ENCODE data around the gene WDR82.

GRCh38 chr3:52321481-52321880 lies 43.0 kb upstream of the WDR82 start:
- no peak for TF ChIP-seq CTCF (IDR thresholded peaks at IDR 0.05; ENCODE audit: low read depth, low read length)
- no peak for TF ChIP-seq EZH2phosphoT487 (IDR thresholded peaks at IDR 0.05; ENCODE audit: low read depth)
